Adrenal gland (tissue), 5 donors: Measurements from ENCODE around the gene ALKBH5.

Experiments used
- CTCF ChIP-seq, 6 experiments: fragments of 450-650 bp in 4 of 6; fragments of 200-600 bp in 2 of 6; sonication (generic) in 1 of 6; IDR thresholded peaks; 1 replicate in 5 of 6; 2 replicates in 1 of 6; pipeline versions ENCODE4 v1.5.1 to v1.8.0; 2016 to 2021; ENCODE audit warnings: antibody characterized with exemption in 6 of 6, mild to moderate bottlenecking in 2 of 6, moderate library complexity in 1 of 6
- POLR2A ChIP-seq, 2 donors: fragments of 450-650 bp; IDR thresholded peaks; one replicate each; pipeline ENCODE4 v1.6.1; 2017; ENCODE audit warnings: antibody characterized with exemption in 2 of 2, mild to moderate bottlenecking in 2 of 2, moderate library complexity in 1 of 2
- donor health status: DM: no; HTN: no; CAD: no.

DNA sequence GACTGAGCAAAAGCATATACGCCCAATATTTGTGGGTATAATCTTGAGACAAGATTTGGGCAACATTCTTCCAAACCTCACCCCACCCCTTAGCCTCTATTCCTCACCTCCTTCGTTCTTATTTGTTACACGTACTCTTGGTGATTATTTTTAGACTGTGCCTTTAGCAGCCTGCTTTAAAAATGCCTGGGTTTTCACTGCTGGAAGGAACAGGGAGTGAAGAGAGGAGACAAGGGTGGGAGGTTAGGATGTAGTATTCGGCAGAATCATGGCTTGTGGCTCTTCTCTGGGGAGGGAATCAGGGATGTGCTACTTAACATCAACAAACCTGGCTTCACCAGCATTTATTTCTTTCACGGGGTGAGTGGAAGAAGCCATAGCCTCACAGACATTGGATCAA is 11.6 kb downstream of the ALKBH5 start:
- TF ChIP-seq CTCF (IDR thresholded peaks at IDR 0.05) (no peak), POLR2A (IDR thresholded peaks at IDR 0.05) (no peak)
